ENCODE results near the gene EDEM3. TPM values are rescaled to one million over a fixed set of nuclear protein-coding genes. Genes with fewer than 3 reads are reported as not detected.

EDEM3 gene
- total RNA-seq, 1 experiment from 2014 or later: 14.0 TPM

- no peak overlapping the region for H3K14ac ChIP-seq (ENCODE audit: insufficient read depth, low read length)
- no peaks in the 10 kb centered on the region for H3K79me1 ChIP-seq (ENCODE audit: insufficient read depth, low read depth, low read length, poor library complexity, severe bottlenecking)
- no peaks in the 10 kb centered on the region for H3K27me3 ChIP-seq (ENCODE audit: insufficient read depth, low read length)
- Mint-ChIP-seq H3K9me3 (no peaks in the 10 kb centered on the region), H3K27ac (no peak overlapping the region), H3K4me3 (no peak overlapping the region), H3K4me1 (peaks cover 6 to 8% of the 10 kb centered on the region in 2 experiments), H3K36me3 (ENCODE audit: insufficient read depth in 1 of 3, low read depth in 3 of 3) (peaks cover 0 to 6% (median 2%) of the 10 kb centered on the region in 3 experiments; a peak in 4 of 7 replicates), H3K27me3 (ENCODE audit: low read depth) (no peaks in the 10 kb centered on the region)
- H4K5ac ChIP-seq (ENCODE audit: insufficient read length, low read depth, low read length): no peak overlapping the region
- WGBS (ENCODE audit: extremely low coverage, insufficient read length, low lambda C conversion rate): no CpG with 5 or more reads among the region's 3 CpGs
- no peak overlapping the region for H2BK20ac ChIP-seq (ENCODE audit: low read depth, low read length, poor library complexity, severe bottlenecking)
- no peak overlapping the region for H3K4ac ChIP-seq (ENCODE audit: low read depth, low read length)
- no peak overlapping the region for H2BK15ac ChIP-seq (ENCODE audit: low read depth, low read length)
- DNase-seq: no peak
- no peaks in the 10 kb centered on the region for H3K4me1 ChIP-seq (ENCODE audit: insufficient read depth, low read length)
- H3K18ac ChIP-seq (ENCODE audit: insufficient read length, low read depth, low read length): no peak overlapping the region
- no peaks in the 10 kb centered on the region for H3K79me2 ChIP-seq (ENCODE audit: insufficient read depth, low read length)
- no peak overlapping the region for H3K56ac ChIP-seq (ENCODE audit: insufficient read length, low read depth, low read length)
- no peaks in the 10 kb centered on the region for H3K9me3 ChIP-seq (ENCODE audit: control insufficient read depth, low read depth, low read length)
- no peak overlapping the region for H3K27ac ChIP-seq (ENCODE audit: insufficient read length, low read depth, low read length)
- H2AFZ ChIP-seq (ENCODE audit: low read length): no peak overlapping the region
- H2BK120ac ChIP-seq (ENCODE audit: low read depth, low read length, poor library complexity, severe bottlenecking): no peak overlapping the region
- H3K9ac ChIP-seq (ENCODE audit: extremely low read depth, insufficient read length, low read length): no peak overlapping the region
- no peaks in the 10 kb centered on the region for H4K20me1 ChIP-seq (ENCODE audit: control insufficient read depth, insufficient read depth, insufficient read length)
- no peak overlapping the region for H2BK5ac ChIP-seq (ENCODE audit: insufficient read length, low read length)
- H3K4me2 ChIP-seq (ENCODE audit: insufficient read depth, insufficient read length, low read length): no peak overlapping the region
- no peak overlapping the region for H3T11ph ChIP-seq (ENCODE audit: low read length)
- TF ChIP-seq CTCF (conservative IDR thresholded peaks at IDR 0.05): no peak
- H2BK12ac ChIP-seq (ENCODE audit: insufficient read length, low read depth, low read length): no peak overlapping the region
- H4K91ac ChIP-seq (ENCODE audit: insufficient read length, low read depth, low read length): no peak overlapping the region
- H2AK5ac ChIP-seq (ENCODE audit: insufficient read length, low read length): no peak overlapping the region
- no peak overlapping the region for H3K23ac ChIP-seq (ENCODE audit: insufficient read length, low read depth, low read length)
- no peak overlapping the region for H4K8ac ChIP-seq (replicated peaks; ENCODE audit: insufficient read length, low read depth, low read length)
- H3K23me2 ChIP-seq (ENCODE audit: insufficient read length, low read depth, low read length, poor library complexity, severe bottlenecking): no peaks in the 10 kb centered on the region
These were observed 39.3 kb upstream of the EDEM3 start for GRCh38 chr1:184793967-184794366.
